Right forelimb (tissue), 1 donor: ENCODE measurements around the gene WHRN.

Experiments used
- DNase-seq: peaks from one replicate; pipeline ENCODE4 v3.0.0-alpha.2; 2018

Gene WHRN

DNA sequence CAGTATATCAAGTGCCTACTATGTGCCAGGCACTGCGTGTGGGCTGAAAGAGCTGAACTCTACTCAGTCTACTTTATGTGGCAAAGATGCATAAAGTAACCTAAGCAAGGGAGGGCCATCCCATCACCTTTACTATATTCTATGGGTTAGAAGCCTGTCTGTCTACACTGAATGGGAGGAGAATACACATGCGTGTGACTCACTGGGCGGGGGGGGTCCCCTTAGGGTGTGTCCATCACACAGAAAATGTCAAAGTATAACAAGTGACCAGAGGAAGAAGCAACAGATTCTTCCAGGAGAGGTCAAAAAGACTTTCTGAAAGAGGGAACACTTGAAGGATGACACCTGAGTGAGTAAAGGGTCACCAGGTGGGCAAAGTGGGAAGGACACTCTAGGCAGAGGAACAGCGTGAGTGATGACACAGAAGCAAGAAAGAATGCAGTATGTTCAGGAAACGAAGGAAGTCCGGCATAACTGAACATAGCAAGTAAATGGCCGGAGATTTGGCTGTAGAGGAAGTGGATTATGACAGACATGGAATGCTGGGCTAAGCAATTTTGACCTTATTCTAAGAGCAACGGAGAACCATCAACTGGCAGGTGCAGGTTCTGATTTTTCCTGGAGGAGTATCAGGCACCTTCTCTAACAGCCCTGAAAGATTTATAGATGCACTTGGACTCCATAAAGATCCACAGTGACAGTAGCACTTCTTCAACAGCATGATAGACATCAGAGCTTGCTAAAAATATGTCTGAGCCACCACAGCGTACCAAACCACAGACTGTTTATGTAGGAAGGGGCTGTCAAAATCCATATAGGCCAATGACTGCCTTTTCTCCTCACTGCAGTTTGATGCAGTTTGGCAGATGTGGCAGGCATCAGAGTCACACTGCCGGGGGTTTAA is 8.0 kb upstream of the WHRN start:
- DNase-seq: no peak

DNA sequence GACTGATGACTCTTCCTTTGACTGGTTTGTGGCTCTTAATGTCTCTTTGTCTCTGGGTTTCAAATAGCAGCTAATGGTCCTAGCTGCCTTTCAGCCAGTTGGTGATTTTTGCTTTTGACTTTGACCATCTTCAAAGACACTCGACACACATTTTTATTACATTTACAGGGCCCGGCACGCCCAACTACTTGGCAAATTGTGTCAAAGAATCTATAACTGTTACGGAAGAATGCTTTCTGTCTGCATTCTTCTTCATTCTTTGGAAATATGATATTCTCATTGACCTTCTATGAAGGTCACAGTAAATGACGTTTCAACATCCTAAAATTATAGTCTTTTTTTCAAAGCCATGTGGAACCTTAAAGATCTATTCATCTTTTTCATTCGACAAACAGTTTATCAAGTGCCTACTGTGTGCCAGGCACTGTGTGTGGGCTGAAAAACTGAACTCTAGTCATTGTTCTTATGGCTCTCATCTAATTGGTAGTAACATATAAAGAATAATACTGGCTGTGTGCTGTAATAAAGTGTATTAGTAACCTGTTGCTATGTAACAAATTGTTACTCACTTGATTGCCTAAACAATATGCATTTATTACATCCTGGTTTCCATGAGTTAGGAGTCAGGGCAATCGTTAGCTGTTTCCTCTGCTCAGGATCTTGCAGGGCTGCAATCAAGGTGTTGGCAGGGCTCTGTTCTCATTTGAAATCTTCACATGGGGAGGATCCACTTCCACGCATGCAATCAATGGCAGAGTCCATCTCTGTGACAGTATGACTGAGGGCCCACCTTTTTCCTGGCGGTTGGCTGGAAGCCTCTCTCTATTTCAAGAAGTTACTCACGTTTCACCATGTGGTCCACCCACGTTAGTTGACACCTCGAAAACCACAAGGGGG is 7.0 kb upstream of the WHRN start:
- no peak for DNase-seq

DNA sequence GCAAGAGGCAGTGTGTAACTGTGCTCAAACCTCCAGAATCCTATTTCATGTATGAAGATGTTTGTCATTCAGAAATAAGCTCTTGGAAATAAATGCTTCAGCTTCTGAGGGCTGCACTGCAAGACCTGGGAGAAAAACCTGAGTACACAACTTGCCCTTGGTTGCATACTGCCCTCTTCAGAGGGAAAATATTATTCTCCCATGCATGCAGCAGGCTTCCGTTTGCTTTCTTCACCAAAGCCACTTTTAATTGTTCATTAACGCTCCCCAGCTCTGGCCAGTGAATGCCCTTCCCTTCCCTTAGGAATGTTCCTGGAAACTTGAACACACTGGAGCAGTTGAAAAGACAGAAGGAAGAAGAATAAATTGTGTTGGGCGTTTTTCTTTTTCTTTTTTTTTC is 2.5 kb upstream of the WHRN start:
- DNase-seq: no peak

DNA sequence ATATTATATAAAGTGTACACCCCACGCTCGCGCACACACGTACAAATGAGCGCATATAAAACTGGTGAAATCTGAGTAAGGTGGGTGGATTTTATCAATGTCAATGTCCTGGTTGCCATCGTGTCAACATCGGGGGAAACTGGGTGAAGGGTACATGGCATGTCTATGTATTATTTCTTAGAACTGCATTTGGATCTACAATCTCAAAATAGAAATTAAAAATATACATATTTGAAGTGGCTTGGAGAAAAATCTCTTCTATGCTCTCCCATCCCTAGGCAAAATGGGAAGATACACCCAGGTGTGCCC is 763 bp upstream of the WHRN start:
- no peak for DNase-seq

DNA sequence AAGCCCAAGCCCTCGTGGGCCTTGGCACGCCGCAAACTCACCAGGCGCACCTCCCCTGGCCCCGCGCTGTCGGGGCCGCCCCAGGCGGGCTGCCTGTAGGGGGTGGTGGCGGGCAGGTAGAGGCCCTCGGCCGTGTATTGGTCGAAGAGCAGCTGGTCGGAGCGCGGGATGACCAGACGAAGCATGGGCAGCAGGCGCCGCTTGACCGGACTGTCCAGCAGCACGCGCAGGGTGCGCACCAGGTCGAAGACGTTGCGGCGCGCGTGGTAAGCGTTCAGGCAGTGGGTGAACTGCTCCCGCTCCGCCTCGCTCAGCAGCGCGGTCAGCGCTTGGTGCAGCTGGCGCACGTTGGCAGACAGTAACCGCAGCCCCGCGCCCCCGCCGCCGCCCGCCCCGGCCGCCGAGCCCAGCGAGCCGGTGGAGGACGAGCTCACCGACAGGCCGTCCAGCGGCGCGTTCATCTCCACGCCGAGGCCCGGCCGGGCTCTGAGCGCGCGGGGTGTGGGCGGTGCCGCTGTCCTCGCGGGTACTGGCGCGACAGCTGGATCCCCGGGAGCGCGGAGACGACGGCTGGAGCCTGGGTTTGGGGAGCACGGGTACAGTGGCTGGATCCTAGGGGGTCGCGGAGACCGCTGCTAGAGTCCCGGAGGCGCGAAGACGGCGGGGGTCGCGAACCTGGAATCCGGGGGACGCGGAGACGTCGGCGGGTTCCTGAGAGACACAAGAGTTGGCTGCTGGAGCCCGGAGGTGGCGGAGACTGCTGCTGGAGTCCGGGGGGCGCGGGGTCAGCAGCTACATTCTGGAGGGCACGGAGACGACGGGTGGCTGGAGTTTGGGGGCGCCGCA is 709 bp downstream of the WHRN start:
- peak; percentile 81 for DNase-seq

DNA sequence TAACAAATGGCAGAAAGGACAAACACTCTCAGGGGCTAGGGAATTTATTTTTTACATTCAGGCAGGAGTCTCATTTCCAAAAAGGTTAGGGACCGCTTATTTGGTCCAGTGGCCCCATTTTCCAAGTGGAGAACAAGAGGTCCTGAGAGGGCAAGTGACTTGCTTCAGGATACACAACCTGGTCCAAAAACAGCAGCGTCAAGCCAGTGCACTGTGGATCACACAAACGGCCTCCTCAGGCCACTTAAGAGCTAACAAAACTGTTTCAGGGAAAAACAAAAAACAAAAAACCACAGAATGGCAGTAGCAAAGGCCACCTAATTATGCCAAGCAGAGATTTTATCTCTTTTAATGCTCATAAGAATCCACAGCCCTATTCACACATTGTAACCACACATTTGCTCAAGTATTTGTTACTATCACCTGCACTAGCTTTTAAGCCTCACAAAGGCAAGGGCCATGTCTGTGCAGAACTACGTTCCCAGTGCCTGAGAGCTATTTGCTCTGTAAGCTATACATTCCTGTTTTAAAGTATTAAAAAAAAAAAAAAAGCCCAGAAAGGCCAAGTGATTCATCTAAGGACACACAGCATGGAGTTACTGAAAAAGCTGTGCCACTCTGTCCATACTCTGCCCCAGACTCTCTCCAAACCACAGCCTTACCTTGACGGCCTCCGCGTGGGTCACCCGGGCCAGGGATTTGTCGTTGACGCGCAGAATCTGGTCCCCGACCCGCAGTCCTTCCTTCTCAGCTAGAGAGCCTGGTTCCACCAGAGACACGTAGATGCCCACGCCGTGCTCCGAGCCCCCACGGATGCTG is 1.5 kb downstream of the WHRN start:
- DNase-seq: no peak

DNA sequence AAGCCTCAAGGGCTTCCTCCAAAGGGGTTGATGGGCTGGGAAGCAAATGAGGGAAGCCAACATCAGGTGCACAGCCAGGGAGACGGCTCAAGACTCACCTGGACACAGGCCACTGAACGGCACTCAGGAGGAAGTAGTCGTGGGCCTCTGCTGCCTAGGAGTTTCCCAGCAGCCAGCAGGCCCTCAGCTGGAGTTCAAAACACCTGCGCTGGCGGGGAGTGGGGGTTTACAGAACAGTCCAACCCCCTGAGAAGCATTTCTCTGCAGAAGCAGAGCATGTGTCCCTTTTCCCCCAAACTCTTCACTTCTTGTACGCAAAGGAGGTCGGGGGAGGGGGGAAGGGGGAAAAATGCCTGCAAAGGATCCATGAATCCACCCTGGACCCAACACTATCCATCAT is 2.3 kb downstream of the WHRN start:
- no peak for DNase-seq

DNA sequence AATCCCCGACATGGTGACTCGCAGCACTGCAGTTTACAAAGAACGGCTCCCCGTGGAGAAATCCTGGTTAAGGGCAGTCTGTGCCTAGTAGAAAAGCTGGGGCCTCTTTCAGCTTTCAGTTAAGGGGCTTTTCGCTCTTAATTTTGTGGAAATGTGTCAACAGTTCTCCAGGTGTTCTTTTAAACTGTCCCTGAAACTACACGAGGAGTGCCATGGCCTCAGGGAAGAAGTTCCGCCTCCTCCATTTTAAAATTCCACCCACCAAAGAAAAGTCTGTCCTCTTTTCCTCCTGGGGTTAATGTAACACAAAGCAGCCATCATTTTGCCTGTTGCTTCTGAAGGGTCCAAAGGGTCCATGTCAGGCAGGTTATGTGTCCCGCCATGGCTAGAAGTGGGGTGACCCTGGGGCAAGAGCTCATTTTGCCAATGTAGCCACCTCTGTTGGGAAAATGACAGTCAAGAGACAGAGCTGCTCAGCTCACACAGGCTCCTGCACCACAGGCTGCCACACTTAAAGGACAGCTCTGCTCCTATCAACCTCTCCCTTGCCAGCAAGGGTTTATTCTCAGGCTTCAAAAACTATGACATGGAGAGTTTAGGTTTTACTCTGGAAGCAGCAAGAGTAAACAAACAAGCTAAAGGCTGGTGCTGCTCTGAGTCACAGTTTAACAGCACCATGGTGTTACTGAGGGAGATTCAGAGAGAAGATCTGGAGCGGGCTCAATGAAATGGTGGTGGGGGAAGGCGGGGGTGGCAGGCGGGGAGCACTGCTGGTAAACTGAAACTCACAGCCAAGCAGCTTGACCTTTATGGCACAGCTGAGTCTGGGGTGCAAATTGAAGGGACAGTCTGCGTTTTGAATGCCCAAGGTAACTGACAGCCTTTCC is 3.2 kb downstream of the WHRN start:
- no peak for DNase-seq

DNA sequence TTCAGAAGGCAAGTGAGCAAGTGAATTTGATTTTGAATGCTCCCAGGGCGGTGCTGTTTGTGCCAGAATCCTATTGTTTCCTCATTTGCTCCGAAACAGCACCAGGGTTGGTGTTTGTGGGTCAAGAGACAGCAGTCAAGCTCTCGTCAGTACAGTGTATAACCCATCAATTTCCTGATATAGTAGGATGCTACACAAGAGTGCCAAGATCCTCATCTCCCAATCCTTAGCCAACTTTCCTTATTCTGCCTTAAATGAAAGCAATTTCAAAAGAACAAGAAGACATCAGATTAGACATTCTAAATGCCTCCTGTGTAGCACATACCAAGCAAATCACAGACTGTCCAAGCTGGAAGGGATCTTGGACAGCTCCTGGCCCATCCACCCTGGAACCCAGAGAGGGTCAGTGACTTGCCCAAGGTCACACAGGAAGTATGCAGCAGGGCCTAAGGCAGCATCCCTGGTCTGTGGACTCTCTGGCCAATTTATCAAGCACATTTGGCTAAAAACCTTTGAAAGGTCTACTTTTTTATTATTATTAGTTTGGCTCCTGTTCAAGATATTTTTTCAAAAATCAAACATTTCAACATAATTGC is 4.5 kb downstream of the WHRN start:
- no peak for DNase-seq

DNA sequence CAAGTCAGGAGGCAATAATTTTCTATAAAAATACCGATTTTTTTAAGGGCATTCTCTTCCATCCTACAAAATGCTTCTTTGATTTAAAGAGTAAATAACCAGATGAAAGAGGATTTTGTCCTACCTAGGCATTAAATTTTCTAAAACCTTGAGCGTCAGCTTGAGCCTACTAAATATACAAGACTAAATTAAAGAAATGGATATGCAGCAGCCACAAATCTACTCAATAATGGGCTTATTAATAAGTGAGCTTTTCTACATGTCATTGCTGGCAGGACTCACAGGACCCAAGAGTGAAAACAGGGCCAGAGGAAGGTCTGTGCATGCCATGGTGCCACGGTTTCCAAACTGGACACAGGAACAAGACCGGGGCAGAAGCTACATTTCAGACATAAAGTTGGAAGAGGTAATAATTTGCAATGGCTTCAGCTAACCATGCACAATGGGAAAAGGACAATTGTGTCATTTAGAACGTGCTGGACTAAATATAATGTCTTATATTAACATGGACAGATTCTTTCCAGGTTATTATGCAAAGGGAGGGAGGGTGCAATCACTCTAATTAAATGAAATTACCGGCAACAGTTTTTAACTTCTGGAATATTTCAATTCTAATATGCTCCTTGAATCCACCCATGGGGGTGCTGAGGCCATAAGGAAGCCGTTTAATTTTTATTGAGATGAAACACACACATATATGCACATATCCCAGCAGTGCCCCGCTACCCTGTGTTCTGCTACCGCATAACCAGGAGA is 5.2 kb downstream of the WHRN start:
- DNase-seq: no peak

DNA sequence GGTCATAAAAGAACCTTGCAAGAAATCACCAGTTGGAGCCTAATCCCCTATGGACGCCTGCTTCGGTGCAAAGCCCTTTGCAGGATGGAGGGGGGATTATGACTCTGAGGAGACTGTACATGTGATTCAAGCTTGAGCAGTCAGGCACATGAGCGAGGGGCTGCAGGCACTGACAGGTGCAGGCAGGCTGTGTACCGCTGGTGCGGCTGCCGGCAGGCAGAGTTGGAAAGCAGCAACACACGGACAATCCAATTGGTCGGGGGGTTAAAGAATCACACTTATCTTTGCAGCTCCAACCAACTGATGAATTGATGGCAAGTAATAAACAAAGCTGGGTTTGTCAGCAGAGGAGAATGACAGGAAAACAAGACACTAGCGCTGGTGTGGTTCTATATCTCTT is 5.7 kb downstream of the WHRN start:
- no peak for DNase-seq

DNA sequence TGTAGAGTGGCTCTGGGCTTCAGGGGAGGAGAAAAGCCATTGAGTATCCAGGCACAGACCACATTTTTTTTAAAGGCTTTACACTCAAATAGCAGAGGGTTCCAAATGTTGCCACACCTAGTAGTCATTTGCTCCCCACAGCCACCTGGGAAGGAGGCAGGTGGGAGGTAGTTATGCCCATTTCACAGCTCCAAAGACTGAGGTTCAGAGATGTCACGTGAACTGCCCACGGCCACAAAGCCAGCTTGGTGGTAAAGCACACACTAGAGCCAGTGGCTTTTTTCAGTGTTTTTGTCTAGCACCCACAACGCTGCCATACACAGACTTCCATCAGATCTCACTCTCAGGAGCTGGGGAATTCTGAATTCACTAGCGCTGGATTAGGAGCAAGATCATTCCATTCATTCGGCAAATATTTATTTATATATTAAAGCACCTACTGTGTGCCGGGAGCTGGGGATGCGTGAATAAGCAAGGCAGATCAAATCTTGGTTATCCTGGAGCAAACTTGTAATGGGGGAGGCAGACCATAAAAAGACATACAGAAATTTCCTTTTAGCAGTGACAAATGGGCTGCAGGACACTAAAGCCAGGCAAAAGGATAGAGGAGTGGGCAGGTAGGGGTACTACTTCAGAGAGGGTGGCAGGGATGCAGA is 7.4 kb downstream of the WHRN start:
- DNase-seq: no peak

DNA sequence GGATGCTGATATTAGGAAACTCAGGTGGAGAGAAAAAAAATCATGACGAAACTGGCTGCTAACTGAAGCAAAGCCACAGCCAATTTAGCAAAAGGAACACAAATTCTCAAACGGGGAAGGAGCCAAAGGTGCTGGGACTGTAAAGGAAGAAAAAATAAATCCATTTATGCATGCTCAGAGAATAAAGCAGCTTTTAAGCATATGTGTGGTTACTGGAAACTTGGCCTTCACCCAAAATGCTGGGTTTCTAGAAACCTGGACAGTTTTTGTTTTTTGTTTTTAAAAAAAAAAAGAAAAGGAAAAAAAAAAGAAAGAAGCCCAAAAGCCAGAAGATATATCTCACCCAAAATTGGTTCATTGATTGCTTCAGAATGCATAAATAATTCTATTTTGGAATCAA is 8.0 kb downstream of the WHRN start:
- no peak for DNase-seq

DNA sequence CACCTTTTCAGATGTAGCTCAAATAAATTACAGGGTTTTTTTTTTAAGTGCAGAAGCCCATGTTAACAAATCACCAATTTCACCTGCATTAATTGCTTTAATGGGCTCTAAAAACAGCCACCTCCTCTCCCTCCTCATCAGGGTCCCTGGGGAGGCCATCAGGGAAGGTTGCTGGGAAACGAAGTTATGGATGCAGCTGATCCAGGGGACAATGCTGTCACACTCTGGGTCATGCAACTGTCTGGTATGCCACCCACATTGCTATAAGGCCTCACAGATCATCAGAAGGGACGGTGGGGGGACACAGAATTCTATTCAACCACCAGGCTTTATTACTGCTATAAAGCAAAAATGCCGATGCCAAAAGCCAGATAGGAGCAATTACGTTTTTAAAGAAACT is 9.3 kb downstream of the WHRN start:
- no peak for DNase-seq

DNA sequence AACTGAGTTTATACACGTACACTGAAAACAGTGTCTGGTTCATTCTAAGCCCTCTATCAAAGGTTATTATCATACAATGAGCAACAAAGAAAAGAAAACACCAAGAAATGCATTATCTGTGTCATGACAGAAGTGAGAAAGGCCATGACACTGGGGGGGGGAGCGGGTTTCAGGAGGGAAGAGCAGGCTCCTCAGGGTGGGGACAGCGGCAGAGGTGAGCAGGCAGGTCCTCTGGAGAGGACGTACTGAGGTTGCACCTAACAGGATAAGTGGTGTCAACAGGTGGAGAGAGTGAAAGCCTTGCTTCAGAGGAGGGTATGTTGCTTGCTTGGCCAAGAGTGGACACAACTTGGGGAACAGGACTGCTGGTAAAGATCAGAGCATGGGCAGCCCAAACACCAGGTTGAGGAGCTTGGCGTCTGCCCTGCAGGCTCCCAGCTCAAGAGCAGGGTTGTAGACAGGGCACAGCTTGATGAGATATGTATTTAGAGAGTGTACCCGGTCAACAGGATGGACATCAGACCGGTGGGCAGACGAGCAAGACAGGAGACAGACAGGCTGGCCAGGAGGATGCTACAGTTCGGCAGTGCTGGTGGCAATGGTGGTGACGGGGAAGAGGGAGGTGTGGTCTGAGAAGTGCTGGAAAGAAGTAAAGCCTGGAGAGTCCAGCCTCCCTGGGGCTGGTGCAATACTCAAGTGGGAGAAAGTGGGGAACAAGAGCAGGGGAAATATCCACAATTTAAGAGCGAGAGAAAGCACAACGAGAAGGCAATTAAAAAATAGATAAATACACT is 10.3 kb downstream of the WHRN start:
- DNase-seq: no peak

DNA sequence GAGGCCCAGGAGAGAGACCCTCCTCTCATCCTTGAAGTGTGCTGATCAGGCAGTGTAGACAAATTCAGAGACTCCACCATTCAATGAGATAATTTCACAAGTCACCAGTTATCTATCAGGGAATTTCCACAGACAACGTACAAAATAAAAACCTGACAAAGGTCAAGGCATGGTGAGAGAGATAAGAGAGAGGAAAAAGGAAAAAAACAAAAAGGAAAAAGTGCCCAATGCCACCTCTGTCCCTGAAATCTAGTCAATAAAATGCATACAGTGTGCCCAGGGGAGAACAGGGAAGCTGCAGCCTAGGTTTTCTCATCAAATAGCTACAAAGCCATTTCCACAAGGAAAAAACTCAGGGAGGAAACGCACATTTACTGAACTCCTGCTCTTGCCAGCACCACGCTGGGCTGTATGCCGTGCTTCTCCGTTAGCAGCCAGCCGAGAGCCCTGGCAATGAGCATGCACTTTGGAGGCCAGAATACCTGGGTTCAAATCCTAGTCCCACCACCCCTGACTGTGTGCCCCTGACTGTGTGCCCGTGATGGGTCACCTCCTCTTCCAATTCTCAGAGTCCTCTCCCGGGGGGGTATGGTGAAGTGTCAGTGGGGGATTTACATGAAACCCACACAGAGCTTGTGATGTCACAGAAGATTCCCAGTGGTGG is 11.6 kb downstream of the WHRN start:
- no peak for DNase-seq

DNA sequence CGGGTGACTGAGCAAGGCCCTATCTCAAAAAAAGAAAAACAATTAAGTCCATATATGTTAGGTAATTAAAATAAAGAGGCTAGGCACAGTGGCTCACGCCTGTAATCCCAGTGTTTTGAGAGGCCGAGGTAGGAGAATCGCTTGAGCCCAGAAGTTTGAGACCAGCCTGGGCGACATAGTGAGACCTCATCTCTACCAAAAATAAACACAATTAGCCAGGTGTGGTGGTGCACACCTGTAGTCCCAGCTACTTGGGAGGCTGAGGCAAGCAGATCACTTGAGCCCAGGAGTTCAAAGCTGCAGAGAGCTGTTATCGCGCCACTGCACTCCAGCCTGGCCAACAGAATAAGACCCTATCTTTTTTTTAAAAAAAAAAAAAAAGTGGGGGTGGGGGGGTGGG is 12.3 kb downstream of the WHRN start:
- DNase-seq: no peak

DNA sequence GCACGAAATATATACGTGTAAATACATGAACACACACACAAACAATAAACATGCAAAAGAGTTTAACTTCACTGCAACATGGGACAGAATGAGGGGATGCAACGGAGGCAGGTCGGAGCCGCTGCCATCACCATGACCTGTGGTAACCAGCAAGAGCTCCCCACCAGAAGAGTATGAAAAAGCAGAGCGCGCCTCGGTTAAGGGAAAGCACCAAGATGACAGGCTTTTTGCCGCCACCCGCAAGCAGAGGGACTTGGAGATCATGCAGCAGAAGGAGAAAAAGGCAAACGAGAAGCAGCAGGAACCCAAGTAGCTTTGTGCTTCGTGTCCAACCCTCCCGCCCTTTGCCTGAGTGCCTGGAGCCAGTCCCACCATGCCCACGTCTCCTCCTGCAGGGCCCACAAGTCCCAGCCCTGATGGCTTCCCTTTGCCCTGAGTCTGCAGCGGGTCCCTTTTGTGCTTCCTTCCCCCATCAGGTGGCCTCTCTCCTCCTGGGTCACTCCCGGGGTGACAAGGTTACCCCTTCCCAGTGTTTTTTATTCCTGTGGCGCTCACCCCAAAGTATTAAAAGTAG is 13.8 kb downstream of the WHRN start:
- DNase-seq: no peak
